GM18951 (cell line): ENCODE measurements around the gene CRISP2.
"Not testable (repeated sequence)": the region's sequence is repeated elsewhere in the genome, so short reads cannot be mapped to it uniquely, and the experiment has no call there.

ENCODE experiments used
- POLR2A ChIP-seq: IDR thresholded peaks from 4 replicates; pipeline ENCODE4 v1.6.1; 2011; ENCODE audit warnings: mild to moderate bottlenecking; ENCODE audit not compliant: insufficient read length, insufficient read depth; ENCODE audit errors: extremely low read depth
- in situ Hi-C: fragments of 300-500 bp; cut with MboI; formaldehyde crosslinking; loops from one replicate; pipeline ENCODE4 v1.12.0; 2022; ENCODE audit warnings: low sequenced_read_pairs, mixed read lengths, inconsistent platforms; ENCODE audit not compliant: unreplicated experiment

Gene CRISP2, protein sequence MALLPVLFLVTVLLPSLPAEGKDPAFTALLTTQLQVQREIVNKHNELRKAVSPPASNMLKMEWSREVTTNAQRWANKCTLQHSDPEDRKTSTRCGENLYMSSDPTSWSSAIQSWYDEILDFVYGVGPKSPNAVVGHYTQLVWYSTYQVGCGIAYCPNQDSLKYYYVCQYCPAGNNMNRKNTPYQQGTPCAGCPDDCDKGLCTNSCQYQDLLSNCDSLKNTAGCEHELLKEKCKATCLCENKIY

DNA sequence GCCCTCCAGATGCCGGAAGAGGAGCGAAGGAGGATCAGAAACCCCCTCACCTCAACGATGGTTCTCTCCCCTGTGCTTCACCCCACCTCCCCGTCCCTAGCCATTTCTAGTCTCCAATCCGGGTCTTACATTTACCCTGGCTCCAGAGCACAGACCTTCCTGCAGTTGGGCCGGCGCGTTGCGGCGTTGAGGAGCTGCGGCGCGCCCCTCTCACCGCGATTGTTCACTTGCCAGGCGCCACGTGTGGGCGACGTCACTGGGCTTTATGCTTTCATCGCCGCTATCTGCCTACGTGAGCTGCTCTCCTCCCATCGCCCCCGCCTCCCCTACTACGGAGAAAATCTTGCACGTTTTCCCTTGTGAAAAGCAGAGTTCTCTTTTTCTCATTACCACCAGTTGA lies at the start of gene CRISP2:
Gene CRISP2, minus strand, starts transcription at position 198 of the 400 bp plus-strand sequence. CDS start 4,347 bp downstream, outside the sequence.
- TF ChIP-seq POLR2A, result no peak
- in situ Hi-C loops, result no loop called here

DNA sequence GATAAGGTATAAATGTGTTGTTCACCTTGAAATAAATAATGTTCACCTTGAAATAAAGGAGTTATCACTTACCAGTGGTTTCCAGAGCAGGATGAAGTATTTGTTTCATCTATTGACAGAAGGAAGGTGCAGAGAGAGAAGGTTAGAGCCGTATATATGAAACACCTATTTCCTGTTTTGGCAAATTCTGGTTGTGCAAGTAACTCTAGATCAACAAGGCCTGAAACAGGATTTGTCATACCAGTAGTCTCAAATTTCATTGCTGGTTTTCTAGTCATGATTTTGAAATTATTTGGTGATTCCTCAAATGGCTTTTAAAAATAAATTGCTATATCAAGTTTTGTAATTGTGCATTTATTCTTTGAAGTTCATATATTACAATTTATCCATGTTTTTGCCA lies 30.9 kb upstream of the CRISP2 start, which contains the start of gene CRISP3:
Gene CRISP3, minus strand, starts transcription at position 130 of the 400 bp plus-strand sequence. Its CDS starts 21 bp downstream, at position 109.
- TF ChIP-seq POLR2A, result no peak
- in situ Hi-C loops, result loop anchor here (10.0 kb wide), 1 partner anchor 91 kb away; no protein-coding TSS in a partner anchor

DNA sequence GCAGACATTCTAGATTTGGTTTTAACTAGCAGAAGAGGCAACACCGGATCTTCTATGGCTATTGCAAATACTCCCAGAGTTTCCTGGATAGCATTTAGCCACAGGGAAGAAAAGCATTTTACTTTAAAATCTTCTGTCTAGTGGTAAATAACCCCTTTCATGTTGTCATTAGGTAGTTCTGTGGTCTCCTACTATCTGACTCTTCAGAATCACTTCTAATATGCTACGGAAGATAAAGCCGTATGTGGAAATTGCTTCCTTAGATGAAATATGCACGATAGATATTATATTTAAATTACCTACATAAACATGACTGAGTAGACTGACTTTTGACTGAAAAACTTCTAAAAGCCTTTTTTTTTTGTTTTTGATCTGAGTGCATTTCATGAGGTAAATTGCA lies 30.1 kb upstream of the CRISP2 start:
- TF ChIP-seq POLR2A, result no peak
- in situ Hi-C loops, result loop anchor here (10.0 kb wide), 1 partner anchor 91 kb away; no protein-coding TSS in a partner anchor

DNA sequence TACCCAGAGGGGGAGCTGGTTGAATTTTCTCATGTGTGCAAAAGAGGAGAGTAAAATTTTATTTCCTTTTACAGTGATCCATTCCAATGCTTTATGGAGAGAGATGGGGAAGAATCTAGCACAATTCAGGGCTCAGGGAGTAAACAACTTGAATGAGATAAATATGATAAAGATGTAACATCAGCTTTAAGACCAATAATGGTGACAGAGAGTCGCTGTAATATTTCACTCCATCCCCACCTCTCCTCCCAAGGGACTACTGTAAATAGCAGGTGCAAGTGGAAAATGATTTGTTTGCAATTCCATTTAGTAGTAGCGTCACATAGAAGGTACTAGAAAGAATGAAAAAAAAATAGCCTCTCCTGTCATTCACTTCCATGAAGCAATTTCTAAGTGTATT lies 26.1 kb upstream of the CRISP2 start:
- in situ Hi-C loops, result loop anchor here (10.0 kb wide), 1 partner anchor 1475 kb away; no protein-coding TSS in a partner anchor
- TF ChIP-seq POLR2A, result no peak

DNA sequence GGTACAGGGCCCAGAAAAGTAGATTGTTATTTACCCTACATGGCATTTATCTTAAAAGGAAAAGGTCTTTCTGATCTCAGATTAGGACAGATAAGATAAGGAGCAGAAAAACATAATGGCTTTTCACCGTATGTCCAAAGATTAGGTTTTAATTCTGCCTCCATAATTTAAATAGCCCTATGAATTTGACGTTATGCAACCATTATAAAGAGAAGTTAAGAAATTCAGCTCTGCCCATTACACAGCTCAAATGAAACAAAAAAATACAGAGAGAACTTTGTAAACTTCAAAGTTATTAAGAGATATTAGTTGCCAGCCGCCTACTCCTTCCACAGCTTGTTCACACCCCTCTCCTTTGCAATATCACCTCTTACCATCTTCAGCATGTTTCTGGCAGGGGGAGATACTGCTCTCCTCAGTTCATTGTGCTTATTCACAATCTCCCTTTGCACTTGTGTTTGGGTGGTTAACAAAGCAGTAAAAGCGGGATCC lies 22.7 kb upstream of the CRISP2 start:
- TF ChIP-seq POLR2A, result no peak
- in situ Hi-C loops, result loop anchor here (10.0 kb wide), 1 partner anchor 1471 kb away; no protein-coding TSS in a partner anchor

DNA sequence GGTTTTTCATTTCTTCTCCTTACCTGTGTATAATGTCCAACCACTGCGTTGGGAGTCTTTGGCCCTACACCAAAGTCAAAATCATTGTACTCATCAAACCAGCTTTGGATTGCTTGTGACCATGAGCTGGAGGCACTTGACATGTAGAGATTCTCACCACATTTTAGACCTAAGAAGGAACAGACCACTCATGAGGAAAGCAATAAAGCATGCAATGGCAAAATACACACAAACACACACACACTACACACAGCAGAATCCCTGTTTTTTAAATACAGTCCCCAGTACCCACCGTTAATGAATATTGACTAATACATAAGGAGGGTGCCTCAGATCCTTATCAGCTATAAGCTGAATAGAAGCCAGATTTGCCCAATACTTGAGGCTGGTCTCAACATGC lies 20.3 kb upstream of the CRISP2 start:
- in situ Hi-C loops, result loop anchor here (10.0 kb wide), 1 partner anchor 1469 kb away; no protein-coding TSS in a partner anchor
- no peak for TF ChIP-seq POLR2A

DNA sequence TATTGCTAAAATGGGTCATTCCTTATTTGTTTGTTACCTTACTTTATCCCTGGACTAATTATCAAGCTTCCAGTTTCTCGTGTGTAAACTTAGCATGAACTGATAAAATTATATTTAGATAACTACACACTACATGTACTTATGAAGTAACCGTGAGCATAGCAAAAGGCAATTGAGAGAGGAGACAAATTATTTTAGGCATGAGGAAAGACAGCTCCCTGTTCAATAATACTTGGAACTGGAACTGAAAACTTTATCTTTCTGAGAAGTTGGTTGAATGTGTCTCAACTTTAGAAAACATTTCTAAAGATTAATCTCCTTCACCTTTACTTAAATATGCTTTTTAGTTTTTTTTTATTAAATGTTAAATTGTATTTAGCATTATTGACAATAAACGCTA lies 19.4 kb upstream of the CRISP2 start:
- in situ Hi-C loops, result loop anchor here (10.0 kb wide), 1 partner anchor 1468 kb away; no protein-coding TSS in a partner anchor
- no peak for TF ChIP-seq POLR2A

DNA sequence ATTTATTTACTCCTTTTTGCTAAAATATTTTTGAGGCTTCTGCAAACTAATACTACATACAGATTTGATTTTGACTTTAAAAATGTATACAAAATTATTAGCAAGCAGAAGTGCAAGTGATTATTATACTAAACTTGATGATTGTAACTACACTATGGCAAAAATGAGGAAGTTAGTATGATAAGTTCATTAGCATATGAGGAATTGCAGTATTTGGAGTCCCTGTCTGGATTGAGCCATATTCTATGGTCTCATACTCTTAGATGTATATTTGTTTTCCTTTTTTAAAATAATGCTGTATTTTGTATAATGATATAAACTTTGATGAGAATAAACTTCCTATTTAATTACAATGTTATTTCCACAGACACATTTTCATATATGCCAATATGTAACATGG lies 16.9 kb upstream of the CRISP2 start:
- in situ Hi-C loops, result loop anchor here (10.0 kb wide), 1 partner anchor 1465 kb away; no protein-coding TSS in a partner anchor
- no peak for TF ChIP-seq POLR2A

DNA sequence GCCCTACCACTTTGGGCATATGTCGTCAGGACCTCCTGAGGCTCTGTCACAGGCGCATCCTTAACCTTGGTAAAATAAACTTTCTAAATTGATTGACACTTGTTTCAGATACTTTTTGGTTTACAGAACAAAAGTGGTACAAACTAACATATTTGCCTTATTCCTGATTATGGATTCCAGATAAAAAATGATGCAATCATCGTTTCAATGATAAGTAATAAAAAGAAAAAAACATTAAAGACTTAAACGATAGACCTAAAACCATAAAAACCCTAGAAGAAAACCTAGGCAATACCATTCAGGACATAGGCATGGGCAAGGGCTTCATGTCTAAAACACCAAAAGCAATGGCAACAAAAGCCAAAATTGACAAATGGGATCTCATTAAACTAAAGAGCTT lies 10.6 kb upstream of the CRISP2 start:
- in situ Hi-C loops, result not testable (repeated sequence)

DNA sequence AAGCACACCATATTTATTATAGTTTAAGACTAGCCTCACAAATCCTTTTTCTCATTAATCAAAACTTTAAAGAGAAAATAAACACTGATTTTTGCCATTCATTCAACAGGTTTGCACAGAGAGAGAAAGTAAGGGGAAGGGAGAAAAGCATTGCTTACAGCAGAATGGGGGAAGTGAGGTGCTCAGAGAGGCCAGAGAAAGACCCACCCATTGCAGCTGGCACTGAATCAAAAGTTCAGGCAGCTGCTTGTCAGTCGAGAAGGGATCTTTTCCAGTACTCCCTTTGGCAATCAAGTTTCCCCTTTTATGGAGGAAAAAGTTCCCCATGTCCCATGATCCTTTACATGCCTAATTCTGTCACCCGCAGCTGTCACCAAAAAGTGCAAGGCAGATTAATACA lies 8.0 kb upstream of the CRISP2 start:
- in situ Hi-C loops, result no loop called here
- TF ChIP-seq POLR2A, result no peak

DNA sequence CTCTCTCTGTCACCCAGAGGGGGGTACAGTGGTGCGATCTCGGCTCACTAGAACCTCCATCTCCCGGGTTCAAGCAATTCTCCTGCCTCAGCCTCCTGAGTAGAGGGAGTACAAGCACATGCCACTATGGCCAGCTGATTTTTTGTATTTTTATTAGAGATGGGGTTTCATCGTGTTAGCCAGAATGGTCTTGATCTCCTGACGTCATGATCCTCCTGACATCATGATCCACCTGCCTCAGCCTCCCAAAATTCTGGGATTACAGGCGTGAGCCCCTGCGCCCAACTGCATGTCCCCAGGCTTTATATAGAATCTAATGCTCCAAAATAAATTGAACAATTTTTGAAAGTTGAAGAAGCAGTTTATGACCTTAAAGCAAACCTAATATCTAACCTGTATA lies 7.0 kb upstream of the CRISP2 start:
- no peak for TF ChIP-seq POLR2A
- in situ Hi-C loops, result no loop called here

DNA sequence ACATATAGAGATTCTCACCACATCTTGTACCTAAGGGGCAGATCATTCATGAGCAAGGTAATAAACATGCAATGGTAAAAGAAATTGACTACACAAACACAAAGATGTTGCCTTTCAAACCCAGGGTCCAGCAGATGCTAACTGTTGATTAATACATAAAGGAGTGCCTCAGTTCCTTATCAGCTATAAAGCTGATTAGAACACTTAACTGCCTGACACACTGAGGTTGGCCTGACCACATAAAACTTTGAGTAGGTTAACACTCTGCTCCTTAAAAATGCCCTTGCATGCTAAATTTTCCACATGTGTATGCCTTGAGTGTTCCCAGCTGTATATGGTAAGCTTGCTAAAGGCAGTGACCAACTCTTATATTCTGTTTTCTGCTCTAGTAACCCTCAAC lies 14.9 kb downstream of the CRISP2 start:
- in situ Hi-C loops, result no loop called here
- TF ChIP-seq POLR2A, result no peak

DNA sequence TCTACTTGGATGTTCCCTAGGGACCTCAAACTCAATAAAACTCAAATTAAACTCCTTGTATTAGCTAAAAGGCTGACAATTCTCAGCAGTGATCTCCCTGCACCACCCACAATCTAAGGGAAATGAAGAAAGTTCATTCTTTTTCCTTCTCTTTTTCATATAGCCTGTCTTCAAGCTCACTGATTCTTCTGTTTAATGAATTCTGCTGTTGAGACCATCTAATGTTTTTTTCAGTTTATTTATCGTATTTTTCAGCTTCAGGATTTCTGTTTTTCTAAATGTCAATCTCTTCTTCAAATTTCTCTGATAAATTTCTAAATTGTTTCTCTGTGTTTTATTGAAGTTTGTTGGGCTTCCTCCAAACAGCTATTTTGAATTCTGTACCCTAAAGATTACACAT lies 19.8 kb downstream of the CRISP2 start:
- TF ChIP-seq POLR2A, result no peak
- in situ Hi-C loops, result no loop called here

DNA sequence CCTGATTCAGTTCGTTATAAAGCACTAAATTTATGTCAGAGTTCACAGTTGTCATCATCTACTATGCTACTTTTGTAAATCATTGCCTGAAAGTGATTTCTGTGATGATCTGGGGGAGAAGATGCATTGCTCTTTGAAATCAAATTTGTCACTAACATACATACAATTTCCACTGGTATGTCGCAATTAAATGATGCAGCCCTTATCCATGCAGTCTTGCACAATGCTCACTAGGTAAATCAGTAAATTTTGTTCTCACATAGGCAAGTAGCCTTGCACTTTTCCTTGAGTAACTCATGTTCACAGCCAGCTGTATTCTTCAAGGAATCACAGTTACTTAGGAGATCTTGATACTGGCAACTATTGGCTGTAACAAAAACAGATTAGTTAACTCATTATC lies 20.8 kb downstream of the CRISP2 start:
- no peak for TF ChIP-seq POLR2A
- in situ Hi-C loops, result no loop called here
